ENCODE measurements around the gene PAEP. TPM values are rescaled to one million over a fixed set of nuclear protein-coding genes. Genes with fewer than 3 reads are reported as not detected.

PAEP gene
- total and polyA plus RNA-seq, 4 donors: 0.42 to 0.55 TPM; not detected in 2

- 79% methylated on average over 9 of the region's 11 CpGs for WGBS (ENCODE audit: insufficient coverage)
- no peaks in the 10 kb centered on the region for H3K9me3 ChIP-seq (ENCODE audit: control insufficient read depth, insufficient read depth, low read length)
- H3K4me3 ChIP-seq (ENCODE audit: low read depth, low read length): no peak overlapping the region
- no peaks in the 10 kb centered on the region for H3K36me3 ChIP-seq (ENCODE audit: control insufficient read depth, insufficient read depth, low read length)
- no peaks in the 10 kb centered on the region for H3K4me1 ChIP-seq (ENCODE audit: control insufficient read depth, insufficient read depth, low read length)
- no peak overlapping the region for H3K27ac ChIP-seq (ENCODE audit: low read depth, low read length)
- no peak for DNase-seq (ENCODE audit: low read depth in 4 of 6, low spot score in 6 of 6)
- H3K27me3 ChIP-seq (ENCODE audit: control insufficient read depth, insufficient read depth, low read length): no peaks in the 10 kb centered on the region
Observed at GRCh38 chr9:135559606-135560005, 1.9 kb upstream of the PAEP start.

GRCh38 chr9:135562235-135562745 is 734 bp downstream of the PAEP start:
- no peak for DNase-seq (ENCODE audit: low read depth in 4 of 6, low spot score in 6 of 6)

GRCh38 chr9:135563039-135563476 is 1.5 kb downstream of the PAEP start:
- no peaks in the 10 kb centered on the region for H3K9me3 ChIP-seq (ENCODE audit: control insufficient read depth, insufficient read depth, low read length)
- no peaks in the 10 kb centered on the region for H3K36me3 ChIP-seq (ENCODE audit: control insufficient read depth, insufficient read depth, low read length)
- 71% methylated on average over 1 of the region's 1 CpG for WGBS (ENCODE audit: insufficient coverage)
- no peak overlapping the region for H3K4me3 ChIP-seq (ENCODE audit: low read depth, low read length)
- H3K4me1 ChIP-seq (ENCODE audit: control insufficient read depth, insufficient read depth, low read length): no peaks in the 10 kb centered on the region
- H3K27me3 ChIP-seq (ENCODE audit: control insufficient read depth, insufficient read depth, low read length): no peaks in the 10 kb centered on the region
- no peak overlapping the region for H3K27ac ChIP-seq (ENCODE audit: low read depth, low read length)
- DNase-seq (ENCODE audit: low read depth in 4 of 6, low spot score in 6 of 6): no peak

More at GRCh38 chr9:135562235-135562745, 734 bp downstream of the PAEP start:
- Histone ChIP-seq H3K4me1 (ENCODE audit: control insufficient read depth, insufficient read depth, low read length) (no peaks in the 10 kb centered on the region), H3K27me3 (ENCODE audit: control insufficient read depth, insufficient read depth, low read length) (no peaks in the 10 kb centered on the region), H3K27ac (ENCODE audit: low read depth, low read length) (no peak overlapping the region), H3K4me3 (ENCODE audit: low read depth, low read length) (no peak overlapping the region), H3K36me3 (ENCODE audit: control insufficient read depth, insufficient read depth, low read length) (no peaks in the 10 kb centered on the region), H3K9me3 (ENCODE audit: control insufficient read depth, insufficient read depth, low read length) (no peaks in the 10 kb centered on the region)
- 88% methylated on average over 16 of the region's 17 CpGs for WGBS (ENCODE audit: insufficient coverage)

GRCh38 chr9:135563858-135564257 is 2.3 kb downstream of the PAEP start:
- Histone ChIP-seq H3K9me3 (ENCODE audit: control insufficient read depth, insufficient read depth, low read length) (no peaks in the 10 kb centered on the region), H3K4me1 (ENCODE audit: control insufficient read depth, insufficient read depth, low read length) (no peaks in the 10 kb centered on the region), H3K27me3 (ENCODE audit: control insufficient read depth, insufficient read depth, low read length) (no peaks in the 10 kb centered on the region), H3K36me3 (ENCODE audit: control insufficient read depth, insufficient read depth, low read length) (no peaks in the 10 kb centered on the region), H3K4me3 (ENCODE audit: low read depth, low read length) (no peak overlapping the region), H3K27ac (ENCODE audit: low read depth, low read length) (no peak overlapping the region)
- DNase-seq (ENCODE audit: low read depth in 4 of 6, low spot score in 6 of 6): no peak
- 92% methylated on average over 11 of the region's 12 CpGs for WGBS (ENCODE audit: insufficient coverage)

GRCh38 chr9:135565141-135565628 is 3.6 kb downstream of the PAEP start:
- H3K9me3 ChIP-seq (ENCODE audit: control insufficient read depth, insufficient read depth, low read length): no peaks in the 10 kb centered on the region
- H3K36me3 ChIP-seq (ENCODE audit: control insufficient read depth, insufficient read depth, low read length): no peaks in the 10 kb centered on the region
- no peak for DNase-seq (ENCODE audit: low read depth in 4 of 6, low spot score in 6 of 6)
- WGBS (ENCODE audit: insufficient coverage): 73% methylated on average over 6 of the region's 9 CpGs
- no peaks in the 10 kb centered on the region for H3K4me1 ChIP-seq (ENCODE audit: control insufficient read depth, insufficient read depth, low read length)
- no peak overlapping the region for H3K27ac ChIP-seq (ENCODE audit: low read depth, low read length)
- no peak overlapping the region for H3K4me3 ChIP-seq (ENCODE audit: low read depth, low read length)
- H3K27me3 ChIP-seq (ENCODE audit: control insufficient read depth, insufficient read depth, low read length): no peaks in the 10 kb centered on the region

- no peak for DNase-seq (ENCODE audit: low read depth in 4 of 6, low spot score in 6 of 6)
- Histone ChIP-seq H3K36me3 (ENCODE audit: control insufficient read depth, insufficient read depth, low read length) (no peaks in the 10 kb centered on the region), H3K27ac (ENCODE audit: low read depth, low read length) (no peak overlapping the region), H3K27me3 (ENCODE audit: control insufficient read depth, insufficient read depth, low read length) (peaks cover 2% of the 10 kb centered on the region), H3K4me3 (ENCODE audit: low read depth, low read length) (no peak overlapping the region), H3K4me1 (ENCODE audit: control insufficient read depth, insufficient read depth, low read length) (no peaks in the 10 kb centered on the region), H3K9me3 (ENCODE audit: control insufficient read depth, insufficient read depth, low read length) (no peaks in the 10 kb centered on the region)
- whole genome bisulfite sequencing (ENCODE audit: insufficient coverage): 70% methylated on average over 8 of the region's 8 CpGs
Observed at GRCh38 chr9:135565636-135566035, 4.1 kb downstream of the PAEP start.

GRCh38 chr9:135566552-135566951 is 5.0 kb downstream of the PAEP start:
- Histone ChIP-seq H3K27me3 (ENCODE audit: control insufficient read depth, insufficient read depth, low read length) (peaks cover 2% of the 10 kb centered on the region), H3K27ac (ENCODE audit: low read depth, low read length) (no peak overlapping the region), H3K36me3 (ENCODE audit: control insufficient read depth, insufficient read depth, low read length) (no peaks in the 10 kb centered on the region), H3K4me1 (ENCODE audit: control insufficient read depth, insufficient read depth, low read length) (no peaks in the 10 kb centered on the region), H3K9me3 (ENCODE audit: control insufficient read depth, insufficient read depth, low read length) (no peaks in the 10 kb centered on the region), H3K4me3 (ENCODE audit: low read depth, low read length) (no peak overlapping the region)
- WGBS (ENCODE audit: insufficient coverage): 75% methylated on average over 5 of the region's 10 CpGs
- no peak for DNase-seq (ENCODE audit: low read depth in 4 of 6, low spot score in 6 of 6)

GRCh38 chr9:135567311-135567710 is 5.8 kb downstream of the PAEP start:
- no peak for DNase-seq (ENCODE audit: low read depth in 4 of 6, low spot score in 6 of 6)
- Histone ChIP-seq H3K27ac (ENCODE audit: low read depth, low read length) (no peak overlapping the region), H3K36me3 (ENCODE audit: control insufficient read depth, insufficient read depth, low read length) (no peaks in the 10 kb centered on the region), H3K27me3 (ENCODE audit: control insufficient read depth, insufficient read depth, low read length) (peaks cover 2% of the 10 kb centered on the region), H3K9me3 (ENCODE audit: control insufficient read depth, insufficient read depth, low read length) (no peaks in the 10 kb centered on the region), H3K4me3 (ENCODE audit: low read depth, low read length) (no peak overlapping the region), H3K4me1 (ENCODE audit: control insufficient read depth, insufficient read depth, low read length) (no peaks in the 10 kb centered on the region)
- 49% methylated on average over 5 of the region's 9 CpGs for WGBS (ENCODE audit: insufficient coverage)

- Histone ChIP-seq H3K4me3 (ENCODE audit: low read depth, low read length) (no peak overlapping the region), H3K27ac (ENCODE audit: low read depth, low read length) (no peak overlapping the region), H3K9me3 (ENCODE audit: control insufficient read depth, insufficient read depth, low read length) (no peaks in the 10 kb centered on the region), H3K36me3 (ENCODE audit: control insufficient read depth, insufficient read depth, low read length) (no peaks in the 10 kb centered on the region), H3K4me1 (ENCODE audit: control insufficient read depth, insufficient read depth, low read length) (no peaks in the 10 kb centered on the region), H3K27me3 (ENCODE audit: control insufficient read depth, insufficient read depth, low read length) (peaks cover 2% of the 10 kb centered on the region)
- WGBS (ENCODE audit: insufficient coverage): 80% methylated on average over 1 of the region's 6 CpGs
- no peak for DNase-seq (ENCODE audit: low read depth in 4 of 6, low spot score in 6 of 6)
Observed at GRCh38 chr9:135568026-135568425, 6.5 kb downstream of the PAEP start.

- H3K27me3 ChIP-seq (ENCODE audit: control insufficient read depth, insufficient read depth, low read length): peaks cover 2% of the 10 kb centered on the region
- H3K36me3 ChIP-seq (ENCODE audit: control insufficient read depth, insufficient read depth, low read length): no peaks in the 10 kb centered on the region
- H3K4me3 ChIP-seq (ENCODE audit: low read depth, low read length): no peak overlapping the region
- no peaks in the 10 kb centered on the region for H3K4me1 ChIP-seq (ENCODE audit: control insufficient read depth, insufficient read depth, low read length)
- no peaks in the 10 kb centered on the region for H3K9me3 ChIP-seq (ENCODE audit: control insufficient read depth, insufficient read depth, low read length)
- H3K27ac ChIP-seq (ENCODE audit: low read depth, low read length): no peak overlapping the region
- no CpG with 5 or more reads among the region's 3 CpGs for WGBS (ENCODE audit: insufficient coverage)
- no peak for DNase-seq (ENCODE audit: low read depth in 4 of 6, low spot score in 6 of 6)
Observed at GRCh38 chr9:135570456-135570855, 8.9 kb downstream of the PAEP start.
